ENCODE data around the gene RELN.
"Not testable (repeated sequence)": the region's sequence is repeated elsewhere in the genome, so short reads cannot be mapped to it uniquely, and the experiment has no call there.

Gene RELN

DNA sequence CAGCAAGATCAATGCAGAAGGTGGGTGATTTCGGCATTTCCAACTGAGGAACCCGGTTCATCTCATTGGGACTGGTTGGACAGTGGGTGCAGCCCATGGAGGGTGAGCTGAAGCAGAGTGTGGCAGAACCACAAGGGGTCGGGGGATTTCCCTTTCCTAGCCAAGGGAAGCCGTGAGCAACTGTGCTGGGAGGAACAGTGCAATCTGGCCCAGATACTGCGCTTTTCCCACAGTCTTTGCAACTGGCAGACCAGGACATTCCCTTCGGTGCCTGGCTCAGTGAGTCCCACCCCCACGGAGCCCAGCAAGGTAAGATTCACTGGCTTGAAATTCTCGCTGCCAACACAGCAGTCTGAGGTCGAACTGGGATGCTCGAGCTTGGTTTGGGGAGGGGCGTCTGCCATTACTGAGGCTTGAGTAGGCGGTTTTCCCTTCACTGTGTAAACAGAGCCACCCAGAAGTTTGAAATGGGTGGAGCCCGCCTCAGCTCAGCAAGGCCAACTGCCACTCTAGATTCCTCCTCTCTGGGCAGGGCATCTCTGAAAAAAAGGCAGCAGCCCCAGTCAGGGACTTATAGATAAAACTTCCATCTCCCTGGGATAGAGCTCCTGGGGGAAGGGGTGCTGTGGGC, 484.8 kb downstream of the RELN start:
- DNase-seq, result no peak

GRCh38 chr7:103501206-103501605, 488.3 kb downstream of the RELN start:
- DNase-seq, result no peak

DNA sequence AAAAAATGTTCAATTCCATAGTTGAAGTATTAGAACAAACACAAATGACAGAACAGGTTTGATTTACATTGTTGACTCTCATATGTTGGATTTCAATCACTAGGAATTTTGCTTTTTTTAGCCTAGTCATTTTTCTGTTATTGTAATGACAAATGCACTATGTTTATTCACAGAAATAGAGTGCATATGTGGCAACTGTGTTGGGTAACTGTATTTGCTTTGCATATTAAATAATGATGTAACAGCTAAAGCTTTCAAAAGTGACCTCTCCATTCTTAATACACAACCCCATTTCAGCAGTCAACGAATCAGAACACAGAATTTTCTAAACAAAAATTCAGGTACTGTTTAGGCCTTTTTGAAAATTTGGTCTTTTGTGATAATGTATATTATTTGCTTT, 489.5 kb downstream of the RELN start:
- DNase-seq, result no peak

GRCh38 chr7:103487419-103487818, 502.0 kb downstream of the RELN start:
- DNase-seq, result no peak

GRCh38 chr7:103486873-103487272, 502.6 kb downstream of the RELN start:
- not testable (repeated sequence) for DNase-seq

- DNase-seq, result no peak
Observed at GRCh38 chr7:103480771-103481170, 508.7 kb downstream of the RELN start.

GRCh38 chr7:103474956-103475355, 514.5 kb downstream of the RELN start:
- DNase-seq, result no peak

DNA sequence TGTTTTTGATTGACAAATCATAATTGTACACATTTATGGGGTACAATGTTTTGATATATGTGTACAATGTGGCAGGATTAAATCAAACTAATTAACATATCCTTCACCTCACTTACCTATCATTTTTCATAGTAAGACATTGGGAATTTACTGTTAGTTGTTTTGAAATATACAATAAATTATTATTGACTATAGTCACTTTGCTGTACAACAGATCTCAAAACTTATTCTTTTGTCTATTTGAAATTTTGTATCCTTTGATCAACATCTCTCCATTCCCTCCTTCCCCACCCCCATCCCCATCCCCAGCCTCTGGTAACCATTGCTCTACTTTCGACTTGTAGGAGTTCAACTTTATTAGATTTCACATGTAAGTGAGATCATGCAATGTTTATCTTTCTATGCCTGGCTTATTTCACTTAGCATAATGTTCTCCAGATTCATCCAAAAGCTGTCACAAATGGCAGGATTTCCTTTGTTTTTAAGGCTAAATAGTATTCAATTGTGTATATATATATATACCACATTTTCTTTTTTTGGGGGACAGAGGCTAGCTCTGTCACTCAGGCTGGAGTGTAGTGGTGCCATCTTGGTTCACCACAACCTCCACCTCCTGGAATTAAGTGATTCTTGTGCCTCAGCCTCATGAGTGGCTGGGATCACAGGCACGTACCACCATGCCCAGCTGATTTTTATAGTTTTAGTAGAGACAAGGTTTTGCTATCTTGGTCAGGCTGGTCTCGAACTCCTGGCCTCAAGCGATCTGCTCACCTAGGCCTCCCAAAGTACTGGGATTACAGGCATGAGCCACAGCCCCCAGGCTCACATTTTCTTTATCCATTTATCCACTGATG, 520.1 kb downstream of the RELN start:
- no peak for DNase-seq

- DNase-seq, result no peak
Observed at GRCh38 chr7:103466814-103467213, 522.6 kb downstream of the RELN start.

DNA sequence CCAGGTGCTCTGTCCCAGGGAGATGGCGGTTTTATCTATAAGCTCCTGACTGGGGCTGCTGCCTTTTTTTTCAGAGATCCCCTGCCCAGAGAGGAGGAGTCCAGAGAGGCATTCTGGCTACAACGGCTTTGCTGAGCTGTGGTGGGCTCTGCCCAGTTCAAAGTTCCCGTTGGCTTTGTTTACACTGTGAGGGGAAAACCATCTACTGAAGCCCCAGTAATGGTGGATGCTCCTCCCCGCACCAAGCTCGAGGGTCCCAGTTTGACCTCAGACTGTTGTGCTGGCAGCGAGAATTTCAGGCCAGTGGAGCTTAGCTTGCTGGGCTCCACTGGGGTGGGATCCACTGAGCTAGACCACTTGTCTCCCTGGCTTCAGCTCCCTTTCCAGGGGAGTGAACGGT, 527.1 kb downstream of the RELN start:
- no peak for DNase-seq

DNA sequence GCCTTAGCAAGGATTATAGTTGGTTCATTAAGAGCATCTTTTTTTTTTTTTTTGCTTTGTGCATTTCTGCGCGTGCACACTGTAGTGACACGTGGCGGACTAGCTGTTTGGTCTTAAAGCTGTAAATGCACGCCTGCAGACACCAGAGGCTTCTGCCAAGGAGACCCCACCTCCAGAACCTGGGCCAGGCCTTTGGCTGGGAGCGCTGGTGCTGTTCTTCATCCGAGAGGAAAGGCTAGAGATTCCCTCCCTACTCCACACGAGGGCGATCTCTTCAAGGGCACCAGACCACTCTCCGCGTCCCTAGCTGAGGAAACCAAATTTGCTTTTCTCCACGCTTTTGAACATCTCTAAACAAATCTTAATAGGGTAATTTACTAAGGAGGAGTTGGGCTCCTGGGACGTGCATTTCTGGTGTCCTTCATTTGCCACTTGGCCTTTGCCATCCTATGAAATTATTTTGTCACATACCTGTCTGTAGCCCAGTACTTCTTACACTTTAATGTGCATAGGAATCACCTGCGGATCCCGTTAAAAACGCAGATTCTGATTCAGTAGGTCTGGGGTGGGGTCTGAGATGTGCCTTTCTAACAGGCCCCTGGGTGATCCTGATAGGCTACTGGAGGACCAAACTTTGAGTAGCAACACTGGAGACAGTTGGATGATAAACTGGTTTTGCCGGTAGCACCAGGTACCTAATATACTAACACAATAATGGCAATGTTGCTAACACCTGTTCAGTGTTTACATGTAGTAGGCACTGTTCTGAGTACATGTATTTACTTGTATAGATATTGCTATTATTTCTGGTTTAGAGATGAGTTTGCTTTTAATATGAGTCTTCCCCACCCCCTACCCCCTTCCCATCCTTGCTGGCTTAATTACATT, 542.1 kb downstream of the RELN start:
- peak in 23 of 51 donors; percentile 2 to 51 (median 11) for DNase-seq

GRCh38 chr7:103446049-103446520, 543.4 kb downstream of the RELN start, which contains the start of gene SLC26A5:
Gene SLC26A5, minus strand, starts transcription at chr7:103446207. Its CDS starts 24,693 bp downstream, at chr7:103421514.
- DNase-seq, result no peak

DNA sequence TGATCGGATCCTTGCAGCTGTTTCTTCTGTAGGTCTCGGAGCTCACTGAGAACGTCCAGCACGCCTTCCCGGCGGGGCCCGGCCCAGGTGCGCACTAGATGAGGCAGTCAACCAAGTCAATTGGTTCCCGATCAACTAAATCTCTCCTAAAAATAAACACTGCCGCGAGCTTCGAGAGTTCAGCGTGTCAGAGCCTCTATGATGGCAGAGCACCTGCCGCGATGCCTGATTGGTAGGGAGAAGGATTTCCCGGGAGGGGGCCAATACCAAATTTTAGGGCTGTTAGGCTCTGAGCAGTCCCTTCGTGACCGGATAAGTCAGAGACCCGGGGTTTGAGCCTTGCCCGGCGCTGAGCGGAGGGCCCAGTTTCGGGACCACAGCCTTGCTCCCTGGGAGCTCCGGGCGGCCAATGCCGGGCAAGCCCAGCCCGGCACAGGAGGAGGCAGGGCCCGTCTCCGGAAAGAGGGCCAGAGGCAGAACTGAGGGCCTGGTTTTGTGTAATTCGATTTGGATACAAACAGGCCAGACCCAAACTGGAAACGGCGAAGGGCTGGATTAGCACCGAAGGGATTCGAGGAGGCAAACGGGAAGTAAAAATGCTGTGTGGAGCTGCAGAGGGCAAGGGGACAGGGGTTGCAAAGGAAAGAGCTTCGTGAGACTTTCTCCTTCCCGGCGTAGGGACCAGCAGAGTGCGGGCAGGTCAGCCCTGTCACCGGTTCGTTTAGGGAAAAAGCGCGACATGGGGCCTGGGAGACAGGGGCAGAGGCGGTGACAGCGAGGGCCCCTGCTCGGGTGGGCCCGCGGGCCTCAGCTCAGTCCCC, 544.0 kb downstream of the RELN start:
- peak in 2 of 51 donors; percentile 1 to 9 for DNase-seq

- DNase-seq, result no peak
Observed at GRCh38 chr7:103439661-103440060, 549.8 kb downstream of the RELN start.

GRCh38 chr7:103437623-103438022, 551.8 kb downstream of the RELN start:
- DNase-seq, result no peak

- no peak for DNase-seq
Observed at GRCh38 chr7:103432712-103433111, 556.7 kb downstream of the RELN start.

DNA sequence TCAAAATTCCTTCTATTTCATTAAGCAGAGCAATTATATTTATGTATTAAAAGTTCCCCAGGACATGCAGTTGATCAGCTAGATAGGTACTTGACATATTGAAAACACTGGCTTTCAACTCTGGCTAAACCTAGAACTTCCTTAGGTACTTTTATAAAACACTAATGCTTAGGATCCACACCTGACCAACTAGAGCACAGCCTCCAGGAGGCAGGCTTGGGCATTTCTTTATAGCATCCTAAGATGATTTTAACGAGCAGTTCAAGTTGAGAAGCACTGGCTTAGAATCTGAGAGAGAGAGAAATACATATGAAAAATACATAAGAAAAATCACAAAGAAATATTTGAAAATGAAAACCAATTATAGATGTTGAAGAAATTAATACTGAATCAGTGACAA, 564.3 kb downstream of the RELN start:
- DNase-seq, result no peak

DNA sequence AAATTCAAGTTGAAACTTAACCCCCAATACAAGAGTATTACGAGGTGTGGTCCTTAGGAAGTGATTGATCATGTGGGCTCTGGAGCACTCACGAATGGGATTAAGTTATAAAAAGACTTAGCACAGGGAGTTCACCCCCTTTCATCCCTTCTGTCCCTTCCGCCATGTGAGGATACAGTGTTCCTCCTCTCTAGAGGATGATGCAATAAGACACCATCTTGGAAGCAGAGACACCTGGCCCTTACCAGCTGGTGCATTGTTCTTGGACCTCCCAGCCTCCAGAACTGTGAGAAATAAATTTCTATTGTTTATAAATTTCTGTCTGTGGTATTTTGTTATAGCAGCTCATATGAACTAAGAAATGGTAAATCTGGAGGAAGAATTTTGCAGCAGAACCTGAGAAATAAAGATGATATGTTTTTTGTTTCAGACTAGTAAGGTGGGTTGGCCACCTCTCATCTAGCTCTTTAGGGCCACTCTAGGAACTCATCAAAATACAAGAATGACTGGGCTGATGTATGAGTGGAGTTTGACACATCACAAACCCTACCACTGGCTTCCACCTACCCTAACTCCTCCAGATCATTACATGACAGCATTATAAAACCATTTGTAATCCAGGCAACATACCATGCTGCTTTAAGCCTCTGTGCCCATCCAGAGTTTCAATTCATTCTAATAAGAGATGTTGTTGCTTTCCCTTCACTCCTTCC, 565.8 kb downstream of the RELN start:
- DNase-seq, result no peak

All from hypothalamus (tissue), 51 donors.